Stomach (tissue), 4 donors: Measurements from ENCODE around the gene ATP2A3.
A peak's percentile ranks its signal among the peaks of the same experiment; 100 is the strongest.

ENCODE experiments used
- CTCF ChIP-seq, 7 experiments: fragments of 450-650 bp in 4 of 7; fragments of 200-600 bp in 3 of 7; sonication (generic) in 3 of 7; IDR thresholded peaks; one replicate each; pipeline ENCODE4 v1.5.1; 2016 to 2019; ENCODE audit warnings: antibody characterized with exemption in 7 of 7, control low read depth in 2 of 7, mild to moderate bottlenecking in 1 of 7
- EP300 ChIP-seq: sonication (generic); formaldehyde crosslinking; IDR thresholded peaks from one replicate; pipeline ENCODE4 v1.6.1; 2017; ENCODE audit warnings: antibody characterized with exemption
- POLR2A ChIP-seq, 4 donors: fragments of 450-650 bp; IDR thresholded peaks; one replicate each; pipeline ENCODE4 v1.6.1; 2016; ENCODE audit warnings: antibody characterized with exemption in 4 of 4, control low read depth in 2 of 4, mild to moderate bottlenecking in 1 of 4, moderate library complexity in 1 of 4
- POLR2AphosphoS5 ChIP-seq, 3 donors: sonication (generic); formaldehyde crosslinking; IDR thresholded peaks; one replicate each; pipeline ENCODE4 v1.6.1; 2016; ENCODE audit warnings: antibody characterized with exemption in 3 of 3

GRCh38 chr17:4003501-4004421 is 39.5 kb upstream of the ATP2A3 start:
- TF ChIP-seq POLR2A (IDR thresholded peaks at IDR 0.05) (no peak), EP300 (no peak), CTCF (IDR thresholded peaks at IDR 0.05) (no peak), POLR2AphosphoS5 (IDR thresholded peaks at IDR 0.05) (peak in 2 of 3 donors; percentile 36 to 47)
